NCI-H2107 (cell line): ENCODE results near the gene SPSB4.
"Not testable (repeated sequence)": the region's sequence is repeated elsewhere in the genome, so short reads cannot be mapped to it uniquely, and the experiment has no call there.

Experiments
- DNase-seq: peaks from one replicate; lab custom pipeline; 2025; lab: John Stamatoyannopoulos, UW

The SPSB4 gene

DNA sequence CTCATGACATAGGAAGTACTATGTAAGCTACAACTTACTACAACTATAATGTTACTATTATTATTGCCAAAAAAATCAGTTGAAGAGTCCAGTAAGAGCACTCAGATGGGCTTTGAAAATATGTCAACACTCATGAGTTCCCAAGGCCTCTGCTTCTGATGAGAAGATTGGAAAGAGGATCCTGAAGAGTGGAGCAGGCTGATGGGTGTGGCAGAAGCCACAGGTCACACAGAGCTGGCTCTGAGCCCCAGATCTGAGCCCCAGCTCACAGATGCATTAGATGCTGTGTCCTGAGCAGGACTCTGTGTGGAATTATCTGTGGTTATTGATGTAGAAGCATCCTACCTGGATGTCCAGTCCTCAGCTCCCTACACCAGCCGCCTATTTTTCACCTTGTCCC, 65.6 kb downstream of the SPSB4 start:
- DNase-seq, result no peak

DNA sequence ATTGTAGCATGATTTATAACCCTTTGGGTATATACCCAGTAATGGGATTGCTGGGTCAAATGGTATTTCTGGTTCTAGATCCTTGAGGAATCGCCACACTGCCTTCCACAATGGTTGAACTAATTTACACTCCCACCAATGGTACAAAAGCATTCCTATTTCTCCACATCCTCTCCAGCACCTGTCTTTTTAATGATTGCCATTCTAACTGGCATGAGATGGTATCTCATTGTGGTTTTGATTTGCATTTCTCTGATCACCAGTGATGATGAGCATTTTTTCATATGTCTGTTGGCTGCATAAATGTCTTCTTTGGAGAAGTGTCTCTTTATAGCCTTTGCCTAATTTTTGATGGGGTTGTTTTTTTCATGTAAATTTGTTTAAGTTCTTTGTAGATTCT, 66.8 kb downstream of the SPSB4 start:
- not testable (repeated sequence) for DNase-seq

- DNase-seq, result no peak
These were observed 71.4 kb downstream of the SPSB4 start for GRCh38 chr3:141122455-141123030.

DNA sequence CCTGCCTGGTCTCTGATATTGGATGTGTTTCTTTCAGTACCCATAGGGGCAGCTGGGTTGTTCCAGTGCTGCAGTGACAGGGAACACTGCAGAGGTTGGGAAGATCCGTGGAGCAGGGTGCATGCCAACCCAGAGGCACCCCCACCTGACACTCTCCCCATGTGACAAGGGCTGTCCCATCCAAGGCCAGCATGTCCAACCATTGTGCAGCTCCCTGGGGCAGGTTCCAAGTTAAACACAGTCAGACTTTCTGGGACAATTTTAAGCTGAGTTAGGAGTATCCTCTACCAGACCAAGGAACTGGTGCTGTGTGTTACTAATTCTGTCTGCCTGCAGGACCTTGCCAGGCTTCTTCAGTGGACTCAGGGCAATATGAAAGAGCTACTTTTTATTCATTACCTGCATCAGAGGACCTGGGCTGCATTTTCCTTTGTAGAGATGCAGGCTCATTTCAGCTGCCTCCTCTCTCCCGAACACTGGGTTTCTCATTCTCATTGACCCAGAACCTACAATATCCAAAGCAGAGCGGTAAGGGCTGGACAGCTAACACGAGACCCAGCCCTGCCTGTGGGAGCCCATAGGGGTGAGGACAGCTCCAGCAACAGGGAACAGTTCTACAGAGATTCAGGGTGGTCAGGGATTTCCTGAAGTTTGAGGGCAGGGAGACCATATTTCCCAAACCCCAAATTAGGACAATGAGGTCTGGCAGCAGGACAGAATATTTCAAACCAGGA, 72.7 kb downstream of the SPSB4 start:
- no peak for DNase-seq

DNA sequence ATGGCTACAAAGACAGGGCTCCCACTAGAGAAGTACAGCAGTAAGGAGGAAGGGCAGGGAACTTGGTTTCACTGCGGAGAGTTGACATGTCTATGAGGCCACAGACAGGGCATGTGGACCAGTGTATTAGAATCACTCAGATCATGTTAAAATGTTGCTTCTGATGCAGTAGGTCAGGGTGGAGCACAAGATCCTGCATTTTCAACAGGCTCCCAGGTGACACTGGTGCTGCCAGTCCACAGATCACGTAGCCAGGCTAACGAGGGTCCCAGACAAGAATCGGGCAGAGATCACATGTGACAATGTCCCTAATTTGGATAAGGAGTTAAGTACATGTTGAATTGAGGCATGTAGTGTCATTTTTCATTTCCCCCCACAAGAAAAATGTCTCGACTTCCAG, 73.6 kb downstream of the SPSB4 start:
- no peak for DNase-seq

DNA sequence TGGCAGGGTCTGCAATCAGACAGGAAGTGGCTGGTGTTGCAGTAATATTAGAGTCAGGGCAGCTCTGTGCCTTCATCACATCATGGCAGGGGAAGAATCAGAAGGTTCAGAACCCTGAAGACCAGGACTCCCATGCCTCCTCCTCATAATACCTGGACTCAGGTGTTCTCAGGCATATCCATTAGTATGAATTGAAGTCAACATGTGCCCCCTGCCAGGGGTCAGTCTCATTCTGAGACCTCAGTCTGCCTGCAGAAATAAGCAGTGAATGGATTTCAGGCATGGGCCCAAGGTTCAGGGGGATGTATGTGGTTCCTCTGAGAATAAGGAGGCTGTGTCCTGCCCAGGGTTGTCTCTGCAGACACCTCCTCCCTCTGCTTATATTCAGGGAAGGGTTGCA, 74.2 kb downstream of the SPSB4 start:
- no peak for DNase-seq

- no peak for DNase-seq
These were observed 75.7 kb downstream of the SPSB4 start for GRCh38 chr3:141126661-141127343.

DNA sequence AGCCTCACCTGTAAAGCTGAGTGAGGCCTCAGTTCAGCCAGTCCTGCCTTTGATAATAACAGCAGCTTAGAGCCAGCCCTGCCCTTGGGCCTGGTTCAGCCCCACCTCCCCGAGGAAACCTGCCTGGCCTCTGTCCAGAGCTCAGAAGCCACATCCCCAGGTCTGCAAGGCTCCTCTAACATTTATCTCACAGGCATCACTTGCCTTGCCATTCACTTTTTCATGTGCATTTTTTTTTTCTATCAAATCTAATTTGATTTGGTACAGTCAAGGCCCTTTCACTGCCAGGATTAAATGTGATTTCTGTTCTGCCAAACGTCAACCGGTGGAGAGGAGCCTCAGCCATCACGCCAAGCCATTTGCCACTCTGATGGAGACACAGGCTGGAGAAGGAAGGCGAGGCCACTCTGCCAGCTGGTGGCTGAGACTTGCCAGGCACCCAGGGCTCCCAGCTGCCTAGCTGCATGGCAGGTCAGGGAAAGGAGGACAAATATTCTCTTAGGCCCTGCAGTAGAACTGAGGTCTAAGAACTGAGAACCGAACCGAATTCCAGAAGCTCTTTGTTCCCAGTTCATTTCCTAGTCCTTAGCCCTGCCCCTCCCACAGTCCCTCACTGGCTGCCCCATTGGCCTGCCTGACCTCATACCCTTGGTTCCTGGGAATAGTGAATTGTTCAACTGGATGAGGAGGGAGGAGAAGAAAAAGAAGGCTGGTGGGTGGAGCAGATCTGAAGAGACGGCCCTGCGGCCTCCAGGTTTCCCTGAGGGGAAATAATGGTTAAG, 76.4 kb downstream of the SPSB4 start:
- no peak for DNase-seq

- no peak for DNase-seq
These were observed 77.1 kb downstream of the SPSB4 start for GRCh38 chr3:141128126-141128777.

GRCh38 chr3:141129049-141129448, 77.9 kb downstream of the SPSB4 start:
- no peak for DNase-seq

DNA sequence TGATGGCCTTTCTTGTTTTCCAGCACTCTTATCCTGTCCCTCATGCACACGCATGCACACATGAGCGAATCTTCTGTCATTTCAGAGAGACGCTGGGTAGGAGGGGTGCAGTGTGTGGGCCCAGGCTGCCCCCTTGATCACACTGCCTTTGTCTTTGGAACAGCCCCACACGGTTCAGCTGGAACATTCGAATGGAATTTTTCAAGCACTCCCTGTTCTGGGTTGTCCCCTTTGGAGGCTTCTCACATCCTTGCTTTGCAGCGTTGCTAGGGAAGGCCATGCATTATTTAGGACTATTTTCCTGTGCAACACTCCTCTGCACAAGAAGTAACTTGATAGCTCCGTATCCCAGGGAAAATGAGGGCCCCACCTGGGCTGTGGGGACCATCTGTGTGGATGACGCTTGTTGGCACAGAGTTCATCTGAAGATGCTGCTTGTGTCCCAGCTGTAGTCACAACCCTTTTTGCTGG, 78.4 kb downstream of the SPSB4 start:
- no peak for DNase-seq

- no peak for DNase-seq
These were observed 92.4 kb downstream of the SPSB4 start for GRCh38 chr3:141143517-141143916.

DNA sequence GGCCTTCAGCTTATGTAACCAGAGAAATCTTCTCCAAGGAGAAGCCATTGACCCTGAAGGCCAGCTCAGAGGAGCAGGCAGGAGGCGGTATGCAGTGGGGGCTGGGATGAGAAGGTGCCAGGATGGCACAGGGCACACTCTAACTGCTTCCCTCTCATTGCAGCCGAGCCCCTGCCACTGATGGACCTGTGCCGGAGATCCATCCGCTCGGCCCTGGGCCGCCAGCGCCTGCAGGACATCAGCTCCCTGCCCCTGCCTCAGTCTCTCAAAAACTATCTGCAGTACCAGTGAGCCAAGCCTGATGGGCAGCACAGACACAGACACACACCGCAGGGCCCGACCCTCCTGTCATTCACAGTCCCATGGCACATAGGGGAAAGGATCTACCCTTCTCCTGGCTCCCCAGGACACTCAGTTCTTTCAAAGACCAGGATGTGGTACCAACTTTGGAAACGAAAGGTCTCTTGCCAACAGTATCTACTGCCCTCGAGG, 95.9 kb downstream of the SPSB4 start:
- no peak for DNase-seq

DNA sequence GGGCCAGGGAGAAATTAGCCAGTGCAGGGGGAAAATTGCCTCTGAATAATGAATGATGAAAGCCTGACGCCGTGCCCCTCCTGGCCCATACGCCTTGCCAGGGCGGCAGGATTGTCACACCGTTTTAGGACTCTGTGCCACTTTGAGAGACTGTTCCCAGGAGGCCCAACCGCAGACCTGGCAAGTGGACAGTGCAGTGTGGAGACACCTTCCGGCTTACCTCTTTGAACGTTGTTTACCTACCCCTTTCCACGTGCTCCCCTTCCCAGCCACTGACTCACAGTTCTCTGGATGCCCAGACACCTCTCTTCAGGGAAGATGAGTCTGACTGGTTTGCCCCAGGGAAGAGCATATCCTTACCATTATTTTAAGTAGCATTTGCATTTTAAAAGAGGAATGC, 96.5 kb downstream of the SPSB4 start:
- no peak for DNase-seq

DNA sequence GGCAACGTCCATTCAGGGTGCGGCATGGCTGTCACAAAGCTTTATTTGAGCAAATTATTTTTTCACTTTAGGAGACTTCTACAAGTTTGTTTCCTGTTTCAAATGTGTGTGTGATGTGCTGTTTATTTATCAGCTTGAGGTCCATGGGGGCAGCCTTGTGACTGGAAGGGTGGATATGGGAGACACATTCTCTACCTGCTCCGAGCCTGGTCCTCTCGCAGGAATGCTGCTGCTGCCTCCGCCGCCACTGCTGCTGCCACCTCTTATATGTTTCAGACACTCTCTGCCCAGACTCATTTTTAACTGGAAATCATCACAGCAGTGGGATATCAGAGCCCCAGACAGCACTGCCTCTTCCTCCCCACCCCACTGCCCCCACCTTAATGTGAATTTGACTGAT, 97.0 kb downstream of the SPSB4 start:
- DNase-seq, result no peak

DNA sequence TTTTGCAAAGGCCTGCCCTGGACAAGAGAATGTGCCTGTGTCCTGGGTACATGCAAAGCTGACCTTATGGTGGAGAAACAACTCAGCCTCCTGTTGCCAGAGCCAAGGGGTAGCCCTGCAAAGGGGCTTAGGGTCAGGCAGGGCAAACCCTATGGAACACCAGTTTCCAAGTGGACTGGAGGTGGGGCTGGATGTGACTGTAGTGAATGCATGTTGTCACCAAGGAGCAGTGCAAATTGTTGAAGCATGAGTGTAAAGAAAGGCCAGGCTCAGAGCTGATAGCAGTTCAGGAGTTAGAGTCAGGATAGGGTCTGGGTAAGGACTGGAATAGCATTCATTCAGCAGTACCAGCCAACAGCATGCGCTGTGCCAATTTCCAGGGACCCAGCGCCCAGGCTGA, 97.6 kb downstream of the SPSB4 start:
- DNase-seq, result no peak

DNA sequence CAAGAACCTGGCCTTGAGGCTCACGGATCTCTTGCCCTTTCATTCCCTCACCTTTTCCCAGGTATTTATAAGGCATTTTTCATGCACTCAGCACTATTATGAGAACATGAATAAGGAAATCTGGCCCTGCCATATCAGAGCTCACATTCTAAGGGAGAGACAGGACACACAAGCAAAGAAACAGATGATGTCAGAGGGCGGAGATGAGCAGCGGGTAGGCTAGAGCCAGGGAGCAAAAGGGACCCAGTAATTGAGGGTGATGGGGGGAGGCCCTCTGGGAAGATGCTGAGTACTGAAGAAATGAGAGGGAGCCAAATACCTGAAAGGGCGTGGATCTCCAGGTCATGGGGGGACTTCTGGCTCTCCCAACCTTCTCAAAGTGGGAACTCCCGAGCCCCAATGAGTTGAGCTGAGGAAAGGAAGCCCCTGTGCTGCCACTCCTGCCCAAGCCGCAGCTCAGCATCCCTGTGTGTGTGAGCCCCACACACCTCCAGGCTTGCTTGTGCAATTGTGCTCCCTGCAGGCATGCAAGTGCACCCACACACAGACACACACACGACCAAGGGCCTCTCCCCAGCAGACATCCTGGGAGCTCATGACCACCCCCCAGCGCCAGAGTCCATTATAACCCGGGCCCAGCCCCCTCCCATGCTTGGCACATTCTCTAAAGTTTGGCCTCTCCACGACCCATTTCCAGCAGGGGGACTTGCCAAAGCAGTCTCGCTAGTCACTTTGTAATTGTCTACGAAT, 99.1 kb downstream of the SPSB4 start:
- DNase-seq, result no peak

GRCh38 chr3:141150931-141151330, 99.8 kb downstream of the SPSB4 start:
- DNase-seq, result no peak

DNA sequence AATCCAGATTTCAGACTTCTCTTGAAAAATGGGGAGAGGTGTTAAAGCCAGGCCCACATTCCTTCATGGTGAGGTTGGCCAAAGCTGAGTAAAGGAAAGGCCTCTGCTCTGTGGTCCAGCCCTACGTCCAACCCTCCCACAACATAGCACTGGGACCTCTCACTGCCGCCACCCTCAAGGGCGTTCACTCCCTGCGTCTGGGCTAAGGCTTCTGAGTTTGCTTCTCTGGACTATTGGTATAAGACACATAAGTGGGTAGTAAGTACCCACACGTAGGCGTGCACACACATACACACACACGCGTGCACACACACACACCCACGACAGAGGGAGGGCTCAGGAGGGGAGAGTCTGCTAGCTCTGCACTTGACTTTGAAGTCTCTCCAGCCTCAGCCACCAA, 100.3 kb downstream of the SPSB4 start:
- DNase-seq, result no peak

DNA sequence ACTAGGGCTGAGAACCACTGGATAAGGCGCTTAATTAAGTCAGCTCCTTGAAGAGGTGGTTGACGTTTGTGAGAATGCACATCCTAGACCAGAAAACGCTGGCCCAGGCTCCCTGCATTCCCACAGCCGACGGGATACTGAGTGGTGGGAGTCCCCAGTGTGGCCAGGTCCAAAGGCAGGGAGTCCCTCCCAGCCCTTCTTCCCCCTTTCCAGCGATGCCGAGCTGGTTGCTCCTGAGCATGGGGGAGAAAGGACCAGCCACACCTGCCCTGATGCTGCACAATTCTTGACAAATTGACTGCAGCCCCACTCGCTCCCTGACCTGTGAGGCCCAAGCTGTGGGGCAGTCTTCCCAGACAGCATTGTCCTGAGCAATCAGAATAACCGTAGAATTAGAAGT, 101.0 kb downstream of the SPSB4 start:
- DNase-seq, result no peak
